Left ventricle myocardium inferior (tissue), 1 donor: Measurements from ENCODE around the gene CHRM5. TPM values are rescaled to one million over a fixed set of nuclear protein-coding genes. Genes with fewer than 3 reads are reported as not detected.

Experiments
- DNase-seq: peaks from one replicate; pipeline ENCODE4 v3.0.0-alpha.2; 2020
- H3K27ac ChIP-seq: fragments of 200-600 bp; replicated peaks from 2 replicates; pipeline ENCODE4 v1.8.0; 2021
- H3K27me3 ChIP-seq: fragments of 200-600 bp; 2 replicates; pipeline ENCODE4 v1.8.0; 2021; ENCODE audit warnings: low read depth
- H3K36me3 ChIP-seq: fragments of 200-600 bp; 2 replicates; pipeline ENCODE4 v1.8.0; 2021
- H3K4me1 ChIP-seq: fragments of 200-600 bp; 2 replicates; pipeline ENCODE4 v1.8.0; 2021
- H3K4me3 ChIP-seq: fragments of 200-600 bp; 2 replicates; pipeline ENCODE4 v1.8.0; 2021; ENCODE audit warnings: mild to moderate bottlenecking, moderate library complexity
- H3K9me3 ChIP-seq: fragments of 200-600 bp; replicated peaks from 2 replicates; pipeline ENCODE4 v1.8.0; 2021
- CTCF ChIP-seq: fragments of 200-600 bp; IDR thresholded peaks from 2 replicates; pipeline ENCODE4 v1.8.0; 2021; ENCODE audit warnings: antibody characterized with exemption, mild to moderate bottlenecking, borderline replicate concordance
- intact Hi-C: fragments of 100-400 bp; cut with micrococcal nuclease; formaldehyde crosslinking; loops from one replicate; pipeline ENCODE4 v1.11.0; 2022
- total RNA-seq: library from RNA; stranded (reverse); fragmentation: NEBNext Ultra II Directional; extraction: Animal tissue kit (Norgen Biotek cat#: 25700); gene quantifications from one replicate; pipeline ENCODE4 v1.2.1, GENCODE V29; 2021
- donor health status: DM: no; HTN: yes; CAD: no; lungs with severe emphysema.

Gene CHRM5
- total RNA-seq, 1 donor from 2014 or later: not detected

GRCh38 chr15:34114215-34114614 lies 145.9 kb downstream of the CHRM5 start:
- no peak for DNase-seq
- H3K27ac ChIP-seq: no peak overlapping the region
- H3K4me1 ChIP-seq: no peaks in the 10 kb centered on the region
- no peak overlapping the region for H3K4me3 ChIP-seq
- H3K9me3 ChIP-seq: no peaks in the 10 kb centered on the region
- no peaks in the 10 kb centered on the region for H3K36me3 ChIP-seq
- no peak for TF ChIP-seq CTCF
- H3K27me3 ChIP-seq: peaks cover 33% of the 10 kb centered on the region
- intact Hi-C loops: no loop called here

- Histone ChIP-seq H3K27me3 (peaks cover 33% of the 10 kb centered on the region), H3K4me3 (no peak overlapping the region), H3K36me3 (no peaks in the 10 kb centered on the region), H3K4me1 (no peaks in the 10 kb centered on the region), H3K27ac (no peak overlapping the region), H3K9me3 (no peaks in the 10 kb centered on the region)
- intact Hi-C loops: no loop called here
- no peak for DNase-seq
- no peak for TF ChIP-seq CTCF
These were observed 146.4 kb downstream of the CHRM5 start for GRCh38 chr15:34114739-34115138.

GRCh38 chr15:34116620-34117019 lies 148.3 kb downstream of the CHRM5 start:
- no peaks in the 10 kb centered on the region for H3K36me3 ChIP-seq

More at GRCh38 chr15:34116620-34117019, 148.3 kb downstream of the CHRM5 start:
- Histone ChIP-seq H3K9me3 (no peaks in the 10 kb centered on the region), H3K4me1 (no peaks in the 10 kb centered on the region), H3K27me3 (peaks cover 33% of the 10 kb centered on the region), H3K27ac (no peak overlapping the region), H3K4me3 (no peak overlapping the region)
- DNase-seq: no peak
- intact Hi-C loops: no loop called here
- no peak for TF ChIP-seq CTCF

Other genes with a start within 250 kb of the CHRM5 start
- 25.3 TPM for gene AVEN, start 70.7 kb downstream of the CHRM5 start, total RNA-seq
- gene EMC7, start 133.4 kb downstream of the CHRM5 start, total RNA-seq: 56.5 TPM
- gene PGBD4, start 133.6 kb downstream of the CHRM5 start, total RNA-seq: 2.0 TPM
- gene KATNBL1, start 241.6 kb downstream of the CHRM5 start, total RNA-seq: 14.9 TPM